GM12872 (cell line): ENCODE results near the gene THBS1.

Experiments
- TF ChIP-seq, protein P1 (sequence below): IDR thresholded peaks from 3 replicates; pipeline ENCODE4 v1.5.1; 2011; ENCODE audit warnings: low read depth, mild to moderate bottlenecking, low read length, moderate library complexity; ENCODE audit not compliant: insufficient read depth

The THBS1 gene

DNA sequence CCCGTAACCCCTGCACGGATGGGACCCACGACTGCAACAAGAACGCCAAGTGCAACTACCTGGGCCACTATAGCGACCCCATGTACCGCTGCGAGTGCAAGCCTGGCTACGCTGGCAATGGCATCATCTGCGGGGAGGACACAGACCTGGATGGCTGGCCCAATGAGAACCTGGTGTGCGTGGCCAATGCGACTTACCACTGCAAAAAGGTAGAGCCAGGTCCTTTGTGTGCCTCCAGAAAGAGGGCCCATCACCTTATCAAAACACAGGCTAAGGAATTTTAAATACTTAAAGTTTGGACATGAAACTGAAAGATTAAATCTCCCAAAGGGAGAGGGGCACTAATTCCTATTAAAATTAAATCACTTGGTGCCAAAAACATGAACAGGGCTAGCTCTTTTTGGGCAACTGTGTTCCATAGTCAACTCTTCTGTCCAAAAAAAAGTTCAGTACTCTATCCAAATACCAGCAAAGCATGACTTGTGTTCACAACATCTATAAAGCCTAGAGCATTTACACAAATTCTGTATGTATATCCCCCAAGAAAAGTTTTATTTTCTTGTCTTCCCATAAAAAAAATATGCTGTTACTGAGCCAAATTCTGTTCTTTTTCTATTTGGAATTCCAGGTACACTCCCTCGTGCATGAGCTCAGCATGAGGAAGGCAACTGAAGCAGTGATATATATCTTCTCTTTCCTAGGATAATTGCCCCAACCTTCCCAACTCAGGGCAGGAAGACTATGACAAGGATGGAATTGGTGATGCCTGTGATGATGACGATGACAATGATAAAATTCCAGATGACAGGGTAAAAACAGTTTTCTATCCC is 9.2 kb downstream of the THBS1 start:
- TF ChIP-seq, protein P1, sequence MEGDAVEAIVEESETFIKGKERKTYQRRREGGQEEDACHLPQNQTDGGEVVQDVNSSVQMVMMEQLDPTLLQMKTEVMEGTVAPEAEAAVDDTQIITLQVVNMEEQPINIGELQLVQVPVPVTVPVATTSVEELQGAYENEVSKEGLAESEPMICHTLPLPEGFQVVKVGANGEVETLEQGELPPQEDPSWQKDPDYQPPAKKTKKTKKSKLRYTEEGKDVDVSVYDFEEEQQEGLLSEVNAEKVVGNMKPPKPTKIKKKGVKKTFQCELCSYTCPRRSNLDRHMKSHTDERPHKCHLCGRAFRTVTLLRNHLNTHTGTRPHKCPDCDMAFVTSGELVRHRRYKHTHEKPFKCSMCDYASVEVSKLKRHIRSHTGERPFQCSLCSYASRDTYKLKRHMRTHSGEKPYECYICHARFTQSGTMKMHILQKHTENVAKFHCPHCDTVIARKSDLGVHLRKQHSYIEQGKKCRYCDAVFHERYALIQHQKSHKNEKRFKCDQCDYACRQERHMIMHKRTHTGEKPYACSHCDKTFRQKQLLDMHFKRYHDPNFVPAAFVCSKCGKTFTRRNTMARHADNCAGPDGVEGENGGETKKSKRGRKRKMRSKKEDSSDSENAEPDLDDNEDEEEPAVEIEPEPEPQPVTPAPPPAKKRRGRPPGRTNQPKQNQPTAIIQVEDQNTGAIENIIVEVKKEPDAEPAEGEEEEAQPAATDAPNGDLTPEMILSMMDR: no peak

DNA sequence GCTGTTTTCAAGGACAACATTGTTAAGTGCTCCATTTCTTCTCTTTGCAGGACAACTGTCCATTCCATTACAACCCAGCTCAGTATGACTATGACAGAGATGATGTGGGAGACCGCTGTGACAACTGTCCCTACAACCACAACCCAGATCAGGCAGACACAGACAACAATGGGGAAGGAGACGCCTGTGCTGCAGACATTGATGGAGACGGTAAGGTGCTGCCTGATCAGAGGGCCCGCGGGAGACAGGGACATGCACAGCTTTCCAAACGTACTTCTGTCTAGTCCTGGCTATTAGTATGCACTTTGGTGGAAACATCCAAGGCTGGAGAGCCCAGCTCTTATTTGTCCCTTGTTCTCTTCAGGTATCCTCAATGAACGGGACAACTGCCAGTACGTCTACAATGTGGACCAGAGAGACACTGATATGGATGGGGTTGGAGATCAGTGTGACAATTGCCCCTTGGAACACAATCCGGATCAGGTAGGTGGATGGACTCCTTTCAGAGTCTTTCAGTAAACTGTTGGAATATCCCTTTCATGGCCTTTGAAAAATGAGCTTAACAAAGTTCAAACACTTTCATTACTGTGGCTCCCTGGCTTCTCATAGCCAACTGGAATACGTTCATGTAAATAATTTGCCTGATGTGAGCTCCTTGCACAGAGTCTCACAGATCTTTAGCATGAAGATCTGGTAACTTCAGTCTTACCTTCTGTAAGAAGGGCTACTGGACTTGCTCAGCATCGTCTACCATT is 10.4 kb downstream of the THBS1 start:
- TF ChIP-seq, protein P1: no peak

DNA sequence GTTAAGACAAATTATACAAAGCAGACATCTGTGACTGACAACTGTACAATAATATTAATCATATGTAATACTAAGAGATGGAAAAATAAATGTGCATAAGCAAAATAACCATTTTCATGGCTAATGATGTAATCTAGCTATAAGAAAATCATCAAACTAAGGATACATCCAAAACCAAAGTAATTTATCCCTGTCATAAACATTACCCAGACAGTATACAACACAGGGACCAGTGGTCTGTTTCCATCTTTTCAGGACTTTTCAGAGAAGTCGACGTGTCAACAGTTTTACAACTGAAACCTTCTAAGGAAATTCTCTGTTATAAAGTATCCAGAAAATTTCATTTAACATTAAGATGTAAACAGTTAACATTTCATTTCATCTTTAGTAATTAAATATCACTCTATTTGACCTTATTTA is 11.0 kb downstream of the THBS1 start:
- TF ChIP-seq, protein P1: no peak

DNA sequence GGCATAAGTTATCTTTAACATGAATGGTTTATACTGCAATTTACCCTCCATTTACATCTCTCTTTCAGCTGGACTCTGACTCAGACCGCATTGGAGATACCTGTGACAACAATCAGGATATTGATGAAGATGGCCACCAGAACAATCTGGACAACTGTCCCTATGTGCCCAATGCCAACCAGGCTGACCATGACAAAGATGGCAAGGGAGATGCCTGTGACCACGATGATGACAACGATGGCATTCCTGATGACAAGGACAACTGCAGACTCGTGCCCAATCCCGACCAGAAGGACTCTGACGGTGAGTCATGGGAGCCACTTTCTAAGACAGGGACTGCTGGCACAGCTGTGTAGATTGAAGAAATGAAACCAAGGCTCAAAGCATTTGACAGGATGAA is 11.6 kb downstream of the THBS1 start:
- TF ChIP-seq, protein P1: no peak

DNA sequence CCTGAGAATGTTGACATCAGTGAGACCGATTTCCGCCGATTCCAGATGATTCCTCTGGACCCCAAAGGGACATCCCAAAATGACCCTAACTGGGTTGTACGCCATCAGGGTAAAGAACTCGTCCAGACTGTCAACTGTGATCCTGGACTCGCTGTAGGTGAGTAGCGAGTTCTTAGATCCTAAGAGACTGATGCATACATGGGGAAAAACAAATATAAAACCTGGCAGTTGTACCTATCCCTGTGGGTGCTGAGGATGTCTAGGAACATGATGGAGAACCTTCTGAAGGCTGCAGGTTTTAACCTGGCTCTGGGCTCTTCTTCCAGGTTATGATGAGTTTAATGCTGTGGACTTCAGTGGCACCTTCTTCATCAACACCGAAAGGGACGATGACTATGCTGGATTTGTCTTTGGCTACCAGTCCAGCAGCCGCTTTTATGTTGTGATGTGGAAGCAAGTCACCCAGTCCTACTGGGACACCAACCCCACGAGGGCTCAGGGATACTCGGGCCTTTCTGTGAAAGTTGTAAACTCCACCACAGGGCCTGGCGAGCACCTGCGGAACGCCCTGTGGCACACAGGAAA is 12.3 kb downstream of the THBS1 start:
- TF ChIP-seq, protein P1: no peak

DNA sequence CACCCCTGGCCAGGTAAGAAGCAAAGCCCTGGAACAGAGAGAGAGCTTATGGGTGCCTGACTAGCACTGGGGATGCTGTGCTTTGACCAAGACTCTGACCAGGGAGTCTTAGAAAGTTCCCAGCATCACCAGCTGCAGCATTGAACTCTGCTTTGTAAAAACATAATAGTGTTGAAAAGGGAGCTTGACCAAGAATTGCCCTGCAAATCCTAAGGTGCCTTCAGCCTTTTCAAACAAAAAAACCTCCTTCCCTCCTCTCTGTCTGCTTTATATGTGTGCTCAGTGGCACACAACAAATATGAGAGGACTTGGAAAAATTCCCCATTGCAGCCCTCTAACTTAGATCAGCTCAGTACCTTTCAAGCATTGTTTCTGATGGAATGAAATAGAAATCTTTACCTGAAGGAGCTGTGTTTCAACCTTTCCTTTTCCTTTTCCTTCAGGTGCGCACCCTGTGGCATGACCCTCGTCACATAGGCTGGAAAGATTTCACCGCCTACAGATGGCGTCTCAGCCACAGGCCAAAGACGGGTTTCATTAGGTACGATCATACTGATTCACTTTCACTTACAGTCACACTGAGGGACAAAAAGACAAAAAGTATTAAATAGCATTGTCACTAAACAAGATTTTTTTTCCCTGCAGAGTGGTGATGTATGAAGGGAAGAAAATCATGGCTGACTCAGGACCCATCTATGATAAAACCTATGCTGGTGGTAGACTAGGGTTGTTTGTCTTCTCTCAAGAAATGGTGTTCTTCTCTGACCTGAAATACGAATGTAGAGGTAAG is 13.0 kb downstream of the THBS1 start:
- TF ChIP-seq, protein P1: no peak
